ENCODE data around the gene FNIP2.
A peak's percentile ranks its signal among the peaks of the same experiment; 100 is the strongest.
"Not testable (repeated sequence)": the region's sequence is repeated elsewhere in the genome, so short reads cannot be mapped to it uniquely, and the experiment has no call there.

The FNIP2 gene

DNA sequence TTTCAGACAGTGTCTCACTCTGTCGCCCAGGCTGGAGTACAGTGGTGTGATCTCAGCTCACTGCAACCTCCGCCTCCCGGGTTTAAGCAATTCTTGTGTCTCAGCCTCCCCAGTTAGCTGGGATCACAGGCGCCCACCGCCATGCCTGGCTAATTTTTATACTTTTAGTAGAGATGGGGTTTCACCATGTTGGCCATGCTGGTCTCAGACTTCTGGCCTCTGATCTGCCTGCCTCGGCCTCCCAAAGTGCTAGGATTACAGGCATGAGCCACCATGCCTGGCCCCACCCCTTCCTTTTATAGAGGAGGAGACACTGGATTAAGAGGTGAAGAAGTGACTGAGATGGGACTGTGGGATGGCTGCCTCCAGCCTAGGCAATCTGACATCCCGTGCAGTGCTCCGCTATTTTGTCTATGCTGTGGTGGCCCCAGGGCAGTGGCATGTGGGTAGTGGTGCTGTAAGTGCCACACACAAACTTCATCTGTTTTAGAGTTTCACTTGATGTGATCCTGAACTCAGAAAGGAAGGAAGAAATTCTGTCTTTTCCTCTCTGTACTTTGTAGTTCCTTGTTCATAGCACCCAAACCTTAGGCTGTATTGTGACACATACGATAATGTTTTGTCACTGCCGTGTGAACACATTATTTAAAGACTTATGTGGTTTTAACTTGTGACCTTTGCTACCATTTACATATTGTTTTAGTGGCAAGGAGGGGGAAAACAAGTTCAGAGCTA lies 48.9 kb downstream of the FNIP2 start:
- DNase-seq, result no peak

DNA sequence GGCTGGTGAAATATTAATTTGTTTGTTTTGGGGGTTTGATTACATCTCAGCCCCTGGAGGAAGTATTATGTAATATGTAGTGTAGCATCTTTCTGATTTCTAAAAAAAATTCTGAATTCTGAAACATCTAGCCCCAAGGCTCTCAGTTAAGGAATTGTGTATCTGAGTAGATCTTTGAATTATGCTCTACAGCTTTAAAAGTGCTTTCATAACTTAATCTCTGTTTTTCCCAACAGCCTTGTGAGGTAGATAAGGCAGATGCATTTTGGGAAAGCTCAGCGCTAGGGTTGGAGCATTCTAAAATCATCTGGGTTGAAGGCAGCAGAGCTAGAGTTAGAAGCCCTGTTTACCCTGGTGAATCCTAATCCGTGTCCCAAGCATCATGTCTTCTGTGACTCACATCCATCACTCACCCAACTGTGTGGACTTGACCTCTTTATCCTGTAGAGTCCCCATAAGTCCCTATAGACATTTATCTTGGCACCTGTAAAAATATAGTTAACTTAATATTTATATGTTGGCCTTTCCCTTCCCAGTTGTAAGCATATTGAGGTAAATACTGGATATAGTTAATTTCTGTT lies 49.8 kb downstream of the FNIP2 start:
- DNase-seq, result no peak

DNA sequence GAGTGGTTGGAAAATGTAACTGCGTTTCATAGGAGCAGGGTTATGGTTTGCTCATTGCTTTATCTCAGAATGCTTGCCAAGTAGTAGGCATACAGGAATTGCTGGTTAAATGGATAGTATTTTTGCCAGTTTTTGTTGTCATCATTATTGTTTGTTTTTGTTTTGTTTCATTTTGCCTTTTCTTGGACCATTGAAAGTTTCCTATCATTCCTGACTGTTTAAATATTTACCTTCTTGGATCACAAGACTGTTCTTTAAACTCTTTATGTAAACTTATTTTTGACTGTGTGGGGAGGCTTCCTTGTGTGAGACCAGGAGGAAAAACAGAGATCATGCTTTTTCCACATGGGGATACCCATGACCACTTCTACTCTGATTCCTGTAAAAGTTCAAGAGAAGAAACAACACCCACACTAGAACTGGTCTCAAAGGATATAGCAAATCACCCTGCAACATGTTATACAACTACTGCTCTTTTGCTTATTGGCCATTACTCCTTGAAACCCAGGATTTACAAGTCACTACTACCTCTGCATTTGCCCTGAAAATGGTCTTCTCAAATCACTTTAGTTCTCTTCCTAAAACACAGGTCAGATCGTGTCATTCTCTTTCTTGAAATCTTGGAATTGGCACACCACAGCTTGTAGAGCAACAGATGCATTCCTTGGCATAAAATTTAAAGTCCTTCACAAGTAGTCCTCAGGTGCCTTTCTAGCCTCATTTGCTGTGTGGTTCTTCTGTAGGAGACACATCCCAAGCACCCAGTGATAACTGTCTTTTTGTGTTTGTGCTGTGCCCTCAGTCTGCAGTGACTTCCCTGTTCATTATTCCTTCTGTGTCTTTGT lies 51.3 kb downstream of the FNIP2 start:
- no peak for DNase-seq

DNA sequence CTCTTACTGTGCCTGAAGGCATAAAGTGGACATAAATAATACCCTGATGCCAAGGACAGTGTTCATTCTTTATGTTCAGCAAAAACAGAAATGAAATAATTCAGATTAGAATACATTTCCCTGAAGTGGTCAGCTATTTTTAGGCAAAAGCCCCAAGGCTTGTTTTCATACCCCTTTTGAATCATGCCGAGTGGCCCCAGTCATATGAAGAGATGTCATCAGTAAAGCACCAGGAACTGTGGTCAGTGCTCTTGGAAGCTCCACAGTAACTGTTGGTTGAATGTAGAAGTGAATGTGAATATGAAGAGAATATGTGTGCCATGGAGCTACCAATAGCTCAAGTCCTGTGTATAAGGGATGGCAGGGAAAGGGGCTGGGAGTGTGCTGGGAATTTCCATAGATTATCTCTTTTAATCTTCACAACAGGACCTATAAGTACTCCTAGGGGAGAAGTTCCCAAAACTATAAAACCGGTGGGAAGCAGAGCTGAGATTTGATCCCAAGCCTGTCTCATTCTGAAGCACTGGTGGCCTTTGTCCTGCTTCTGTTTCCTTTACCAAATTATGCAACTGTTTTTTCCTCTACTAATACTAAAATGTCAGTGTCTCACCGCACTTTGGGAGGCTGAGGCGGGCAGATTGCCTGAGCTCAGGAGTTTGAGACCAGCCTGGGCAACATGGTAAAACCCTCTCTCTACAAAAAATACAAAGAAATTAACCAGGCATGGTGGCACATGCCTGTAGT lies 52.6 kb downstream of the FNIP2 start:
- no peak for DNase-seq

DNA sequence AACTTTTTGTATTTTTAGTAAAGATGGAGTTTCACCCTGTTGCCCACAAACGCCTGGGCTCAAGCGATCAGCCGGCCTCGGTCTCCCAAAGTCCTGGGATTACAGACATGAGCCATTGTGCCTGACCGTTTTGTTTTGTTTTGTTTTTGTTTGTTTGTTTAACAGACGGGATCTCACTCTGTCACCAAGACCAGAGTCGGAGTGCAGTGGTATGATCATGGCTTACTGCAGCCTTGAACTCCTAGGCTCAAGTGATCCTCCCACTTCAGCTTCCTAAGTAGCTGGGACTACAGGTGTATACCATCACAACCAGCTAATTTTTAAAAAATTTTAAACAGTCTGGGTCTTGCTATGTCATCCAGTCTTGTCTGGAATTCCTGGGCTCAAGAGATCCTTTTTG lies 53.5 kb downstream of the FNIP2 start:
- no peak for DNase-seq

GRCh38 chr4:158823461-158823873 lies 54.6 kb downstream of the FNIP2 start:
- DNase-seq, result no peak

- no peak for DNase-seq
Measured at GRCh38 chr4:158824425-158825274, 55.8 kb downstream of the FNIP2 start.

GRCh38 chr4:158825433-158826036 lies 56.7 kb downstream of the FNIP2 start:
- DNase-seq, result no peak

- DNase-seq, result no peak
Measured at GRCh38 chr4:158826057-158826456, 57.2 kb downstream of the FNIP2 start.

GRCh38 chr4:158826882-158827281 lies 58.1 kb downstream of the FNIP2 start:
- peak; percentile 20 for DNase-seq

GRCh38 chr4:158827543-158827981 lies 58.7 kb downstream of the FNIP2 start:
- DNase-seq, result peak; percentile 11

GRCh38 chr4:158828151-158828550 lies 59.3 kb downstream of the FNIP2 start:
- DNase-seq, result not testable (repeated sequence)

DNA sequence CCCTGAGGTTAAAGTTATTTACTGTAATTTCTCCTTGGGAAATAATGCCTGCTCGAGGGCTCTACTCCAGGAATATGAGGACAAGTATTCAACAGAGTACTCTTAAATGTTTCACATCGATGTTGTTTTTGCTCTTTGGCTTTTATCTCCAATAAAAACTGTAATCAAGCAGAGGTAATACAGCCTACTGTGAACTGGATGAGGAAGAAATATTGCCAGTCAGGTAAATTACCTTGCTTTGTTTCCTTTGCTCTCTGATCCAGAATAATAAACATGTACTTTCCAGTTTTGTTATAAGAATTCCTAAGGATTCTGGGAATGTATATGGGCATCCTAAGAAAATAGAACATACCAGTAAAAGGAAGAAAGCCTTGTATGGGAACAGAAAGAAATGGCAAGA lies 60.4 kb downstream of the FNIP2 start:
- no peak for DNase-seq

- no peak for DNase-seq
Measured at GRCh38 chr4:158833602-158834001, 64.8 kb downstream of the FNIP2 start.

GRCh38 chr4:158835226-158836001 lies 66.6 kb downstream of the FNIP2 start:
- no peak for DNase-seq

DNA sequence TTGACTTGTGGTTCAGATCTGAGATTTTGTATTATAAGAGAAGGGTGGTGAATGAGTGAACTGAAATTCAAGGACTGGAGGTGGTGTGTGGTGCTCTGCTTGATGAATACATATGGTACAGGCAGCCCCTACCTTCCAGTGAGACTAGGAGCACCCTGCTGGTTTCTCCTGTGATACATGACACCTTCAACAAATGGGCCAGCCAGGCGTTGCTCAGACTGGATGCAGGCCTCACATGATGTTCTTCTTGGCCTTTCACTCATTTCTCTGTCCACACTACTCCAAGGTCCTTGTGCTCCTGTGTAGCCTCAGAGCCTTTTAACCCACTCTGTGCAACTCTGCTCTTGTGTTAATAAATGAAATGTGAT lies 67.2 kb downstream of the FNIP2 start:
- DNase-seq, result peak; percentile 21

DNA sequence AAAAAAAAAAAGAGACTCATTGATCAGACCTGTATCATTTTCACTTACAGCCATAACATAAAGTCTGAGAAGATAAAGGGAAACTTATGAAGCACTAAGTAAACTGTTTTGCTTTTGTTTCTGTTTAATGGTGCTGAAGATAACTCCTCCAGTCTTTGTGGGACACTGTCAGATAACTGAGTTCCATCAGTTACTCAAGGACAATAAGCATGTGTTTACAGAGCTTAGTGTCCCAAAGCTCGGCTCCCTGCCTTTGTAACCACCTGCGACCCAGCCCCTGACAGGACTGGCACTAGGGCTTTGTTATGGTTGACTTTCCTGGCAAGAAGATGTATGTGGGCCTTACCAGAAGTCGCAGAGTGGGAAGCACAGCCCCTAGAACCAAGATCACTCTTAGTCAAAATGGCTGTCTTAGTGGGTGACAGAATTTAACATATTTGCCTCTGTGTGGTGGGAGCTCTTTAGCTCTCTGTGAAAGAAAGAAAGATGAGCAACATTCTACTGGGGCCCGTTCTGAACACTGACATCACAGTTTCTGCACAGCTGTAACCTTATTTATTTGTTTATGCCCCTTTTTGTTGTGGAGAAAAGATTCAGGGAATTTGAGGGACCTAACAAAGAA lies 68.1 kb downstream of the FNIP2 start:
- DNase-seq, result no peak

DNA sequence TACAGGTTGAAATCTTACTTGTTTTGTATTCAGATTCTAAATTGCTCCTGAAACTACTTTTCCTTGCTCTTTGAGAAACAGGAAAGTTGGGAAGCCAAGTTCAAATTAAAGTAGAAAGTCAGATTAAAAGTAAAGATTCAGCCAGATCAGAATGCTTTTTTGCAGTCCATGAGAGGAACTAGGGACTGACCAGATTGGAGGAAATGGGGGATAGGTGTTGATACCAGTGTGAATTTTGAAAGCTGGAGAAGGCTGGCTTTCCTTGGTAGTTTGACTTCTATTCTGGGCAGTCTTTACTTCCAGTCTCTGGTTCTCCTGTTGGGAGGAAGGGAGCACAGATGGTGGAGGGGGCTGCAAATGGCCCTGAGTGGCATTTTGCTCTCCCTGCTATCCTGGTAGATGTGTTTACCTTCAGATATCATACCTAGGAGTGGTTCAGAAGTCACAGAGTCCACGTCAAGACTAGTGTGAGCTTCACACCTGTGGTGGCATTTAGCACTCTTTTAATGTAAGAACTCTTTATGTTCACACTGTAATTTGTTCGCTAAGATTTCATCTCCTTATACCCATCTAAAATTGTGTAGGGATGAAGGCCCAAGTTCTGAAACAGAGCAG lies 68.8 kb downstream of the FNIP2 start:
- DNase-seq, result no peak

DNA sequence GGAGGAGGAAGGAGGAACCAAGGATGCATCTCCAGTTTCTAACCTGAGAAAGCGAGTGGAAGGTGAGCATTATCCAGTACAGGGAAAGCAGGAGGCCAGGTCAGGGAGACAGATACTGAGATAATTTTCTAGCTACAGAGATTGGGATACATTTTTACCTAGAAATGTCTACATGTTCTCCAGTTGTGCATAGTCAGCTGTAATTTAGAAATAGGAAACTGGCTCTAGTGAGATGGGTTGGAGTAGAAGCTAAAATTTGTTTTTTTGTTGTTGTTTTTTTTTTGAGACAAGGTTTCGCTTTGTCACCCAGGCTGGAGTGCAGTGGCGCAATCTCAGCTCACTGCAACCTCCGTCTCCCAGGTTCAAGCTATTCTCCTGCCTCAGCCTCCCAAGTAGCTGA lies 71.3 kb downstream of the FNIP2 start:
- DNase-seq, result no peak

- DNase-seq, result no peak
Measured at GRCh38 chr4:158841540-158841939, 72.7 kb downstream of the FNIP2 start.
